SK-N-SH treated with all-trans-retinoic acid at 6 μM for 48 hours (cell line): ENCODE measurements around the gene ZNF423.

ENCODE experiments used
- ATAC-seq: fragments of 200-7000 bp; cut with Tn5 transposase; 3 replicates; pipeline ENCODE4 v1.9.1; 2020; ENCODE audit warnings: mild to moderate bottlenecking, moderate library complexity
- ARNTL ChIP-seq: fragments of 450-650 bp; formaldehyde crosslinking; IDR thresholded peaks from 2 replicates; pipeline ENCODE4 v1.5.0; 2020; ENCODE audit warnings: low read depth, mild to moderate bottlenecking, moderate library complexity, borderline replicate concordance
- BACH2 ChIP-seq: fragments of 250-450 bp; sonication (Bioruptor Pico); IDR thresholded peaks from 2 replicates; pipeline ENCODE4 v1.9.0; 2021; ENCODE audit warnings: mild to moderate bottlenecking, borderline replicate concordance
- CSDC2 ChIP-seq: fragments of 250-450 bp; sonication (Bioruptor Pico); IDR thresholded peaks from 2 replicates; pipeline ENCODE4 v1.5.0; 2020; ENCODE audit warnings: mild to moderate bottlenecking, moderate library complexity
- ESRRG ChIP-seq: fragments of 250-450 bp; sonication (Bioruptor Pico); IDR thresholded peaks from 2 replicates; pipeline ENCODE4 v1.6.1; 2021; ENCODE audit warnings: mild to moderate bottlenecking
- GLIS3 ChIP-seq: fragments of 250-450 bp; sonication (Bioruptor Pico); IDR thresholded peaks from 2 replicates; pipeline ENCODE4 v1.5.0; 2020; ENCODE audit warnings: mild to moderate bottlenecking, moderate library complexity
- ISL1 ChIP-seq: fragments of 250-450 bp; sonication (Bioruptor Pico); IDR thresholded peaks from 2 replicates; pipeline ENCODE4 v2.1.2; 2022; ENCODE audit warnings: mild to moderate bottlenecking, moderate library complexity
- OSR1 ChIP-seq: fragments of 250-450 bp; sonication (Bioruptor Pico); IDR thresholded peaks from 2 replicates; pipeline ENCODE4 v1.8.0; 2022; ENCODE audit warnings: moderate library complexity, mild to moderate bottlenecking, inconsistent platforms
- PPARA ChIP-seq: fragments of 250-450 bp; sonication (Bioruptor Pico); IDR thresholded peaks from 2 replicates; pipeline ENCODE4 v1.5.0; 2020; ENCODE audit warnings: mild to moderate bottlenecking, borderline replicate concordance
- RARB ChIP-seq: fragments of 250-450 bp; sonication (Bioruptor Pico); IDR thresholded peaks from 2 replicates; pipeline ENCODE4 v1.8.0; 2021; ENCODE audit warnings: mild to moderate bottlenecking, moderate library complexity
- SNAI2 ChIP-seq: fragments of 250-450 bp; sonication (Bioruptor Pico); IDR thresholded peaks from 2 replicates; pipeline ENCODE4 v1.5.0; 2020; ENCODE audit warnings: mild to moderate bottlenecking, moderate library complexity
- TCF4 ChIP-seq: fragments of 250-450 bp; sonication (Bioruptor Pico); IDR thresholded peaks from 2 replicates; pipeline ENCODE4 v1.8.0; 2021; ENCODE audit warnings: mild to moderate bottlenecking, moderate library complexity, borderline replicate concordance
- TOX ChIP-seq: fragments of 250-450 bp; sonication (Bioruptor Pico); IDR thresholded peaks from 2 replicates; pipeline ENCODE4 v1.8.0; 2021; ENCODE audit warnings: mild to moderate bottlenecking, moderate library complexity, borderline replicate concordance
- ZC3H10 ChIP-seq: fragments of 250-450 bp; sonication (Bioruptor Pico); IDR thresholded peaks from 2 replicates; pipeline ENCODE4 v1.5.1; 2021; ENCODE audit warnings: mild to moderate bottlenecking, moderate library complexity
- ZFP3 ChIP-seq: fragments of 250-450 bp; sonication (Bioruptor Pico); IDR thresholded peaks from 2 replicates; pipeline ENCODE4 v1.5.0; 2020; ENCODE audit warnings: mild to moderate bottlenecking, moderate library complexity
- ZFP30 ChIP-seq: fragments of 450-650 bp; formaldehyde crosslinking; IDR thresholded peaks from 2 replicates; pipeline ENCODE4 v1.5.0; 2022; ENCODE audit warnings: mild to moderate bottlenecking, moderate library complexity
- ZNF565 ChIP-seq: fragments of 450-650 bp; formaldehyde crosslinking; conservative IDR thresholded peaks from 2 replicates; pipeline ENCODE4 v1.5.0; 2020; ENCODE audit warnings: low read depth, mild to moderate bottlenecking, moderate library complexity
- ZNF70 ChIP-seq: fragments of 450-650 bp; formaldehyde crosslinking; IDR thresholded peaks from 2 replicates; pipeline ENCODE4 v1.5.0; 2020; ENCODE audit warnings: mild to moderate bottlenecking, moderate library complexity
- ZNF8 ChIP-seq: fragments of 450-650 bp; formaldehyde crosslinking; IDR thresholded peaks from 2 replicates; pipeline ENCODE4 v1.5.0; 2020; ENCODE audit warnings: mild to moderate bottlenecking, moderate library complexity
- TF ChIP-seq, protein P1 (sequence below): fragments of 250-450 bp; sonication (Bioruptor Pico); IDR thresholded peaks from 2 replicates; pipeline ENCODE4 v1.8.0; 2021; ENCODE audit warnings: low read depth, mild to moderate bottlenecking, moderate library complexity, borderline replicate concordance
- TF ChIP-seq, protein P2 (sequence below): fragments of 250-450 bp; sonication (Bioruptor Pico); IDR thresholded peaks from 2 replicates; pipeline ENCODE4 v1.5.1; 2021; ENCODE audit warnings: mild to moderate bottlenecking, moderate library complexity
- TF ChIP-seq, protein P3 (sequence below): fragments of 250-450 bp; sonication (Bioruptor Pico); IDR thresholded peaks from 2 replicates; pipeline ENCODE4 v1.5.1; 2020; ENCODE audit warnings: low read depth, mild to moderate bottlenecking, moderate library complexity
- TF ChIP-seq, protein P4 (sequence below): fragments of 250-450 bp; sonication (Bioruptor Pico); IDR thresholded peaks from 2 replicates; pipeline ENCODE4 v1.5.0; 2020; ENCODE audit warnings: mild to moderate bottlenecking, moderate library complexity

The ZNF423 gene

DNA sequence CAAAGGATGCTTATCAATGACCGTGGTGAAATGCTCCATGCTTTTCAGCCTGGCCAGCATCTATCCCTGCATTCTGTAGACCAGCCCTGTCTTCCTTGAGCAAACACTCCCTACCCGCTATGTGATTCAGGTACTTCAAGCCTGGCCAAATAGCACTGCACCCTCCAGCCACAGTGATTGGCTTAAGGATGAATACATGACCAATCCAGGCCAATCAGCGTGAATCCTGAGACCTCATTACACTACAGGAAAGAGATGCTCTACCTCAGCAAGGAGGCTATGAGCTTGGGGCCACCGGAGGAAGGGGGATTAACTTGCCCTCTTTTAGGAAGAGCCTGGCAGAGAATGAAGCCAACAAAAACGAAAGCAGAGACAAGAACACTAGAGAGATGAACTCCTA, 162.5 kb downstream of the ZNF423 start:
- no peak for ATAC-seq
- TF ChIP-seq ZC3H10 (CRISPR knock-in tag) (no peak), RARB (CRISPR knock-in tag) (no peak), BACH2 (no peak), ZNF565 (no peak), TCF4 (no peak), ESRRG (CRISPR knock-in tag) (no peak), ISL1 (CRISPR knock-in tag) (no peak), ZFP3 (CRISPR knock-in tag) (no peak), ZFP30 (CRISPR knock-in tag) (no peak), OSR1 (CRISPR knock-in tag) (no peak), TOX (CRISPR knock-in tag) (no peak), ARNTL (CRISPR knock-in tag) (no peak), ZNF8 (CRISPR knock-in tag) (no peak), GLIS3 (CRISPR knock-in tag) (no peak), PPARA (no peak), ZNF70 (CRISPR knock-in tag) (no peak)
- TF ChIP-seq, protein P1, sequence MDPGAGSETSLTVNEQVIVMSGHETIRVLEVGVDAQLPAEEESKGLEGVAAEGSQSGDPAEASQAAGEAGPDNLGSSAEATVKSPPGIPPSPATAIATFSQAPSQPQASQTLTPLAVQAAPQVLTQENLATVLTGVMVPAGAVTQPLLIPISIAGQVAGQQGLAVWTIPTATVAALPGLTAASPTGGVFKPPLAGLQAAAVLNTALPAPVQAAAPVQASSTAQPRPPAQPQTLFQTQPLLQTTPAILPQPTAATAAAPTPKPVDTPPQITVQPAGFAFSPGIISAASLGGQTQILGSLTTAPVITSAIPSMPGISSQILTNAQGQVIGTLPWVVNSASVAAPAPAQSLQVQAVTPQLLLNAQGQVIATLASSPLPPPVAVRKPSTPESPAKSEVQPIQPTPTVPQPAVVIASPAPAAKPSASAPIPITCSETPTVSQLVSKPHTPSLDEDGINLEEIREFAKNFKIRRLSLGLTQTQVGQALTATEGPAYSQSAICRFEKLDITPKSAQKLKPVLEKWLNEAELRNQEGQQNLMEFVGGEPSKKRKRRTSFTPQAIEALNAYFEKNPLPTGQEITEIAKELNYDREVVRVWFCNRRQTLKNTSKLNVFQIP (CRISPR knock-in tag) = no peak
- TF ChIP-seq, protein P2, sequence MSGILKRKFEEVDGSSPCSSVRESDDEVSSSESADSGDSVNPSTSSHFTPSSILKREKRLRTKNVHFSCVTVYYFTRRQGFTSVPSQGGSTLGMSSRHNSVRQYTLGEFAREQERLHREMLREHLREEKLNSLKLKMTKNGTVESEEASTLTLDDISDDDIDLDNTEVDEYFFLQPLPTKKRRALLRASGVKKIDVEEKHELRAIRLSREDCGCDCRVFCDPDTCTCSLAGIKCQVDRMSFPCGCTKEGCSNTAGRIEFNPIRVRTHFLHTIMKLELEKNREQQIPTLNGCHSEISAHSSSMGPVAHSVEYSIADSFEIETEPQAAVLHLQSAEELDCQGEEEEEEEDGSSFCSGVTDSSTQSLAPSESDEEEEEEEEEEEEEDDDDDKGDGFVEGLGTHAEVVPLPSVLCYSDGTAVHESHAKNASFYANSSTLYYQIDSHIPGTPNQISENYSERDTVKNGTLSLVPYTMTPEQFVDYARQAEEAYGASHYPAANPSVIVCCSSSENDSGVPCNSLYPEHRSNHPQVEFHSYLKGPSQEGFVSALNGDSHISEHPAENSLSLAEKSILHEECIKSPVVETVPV (CRISPR knock-in tag) = no peak
- TF ChIP-seq, protein P3, sequence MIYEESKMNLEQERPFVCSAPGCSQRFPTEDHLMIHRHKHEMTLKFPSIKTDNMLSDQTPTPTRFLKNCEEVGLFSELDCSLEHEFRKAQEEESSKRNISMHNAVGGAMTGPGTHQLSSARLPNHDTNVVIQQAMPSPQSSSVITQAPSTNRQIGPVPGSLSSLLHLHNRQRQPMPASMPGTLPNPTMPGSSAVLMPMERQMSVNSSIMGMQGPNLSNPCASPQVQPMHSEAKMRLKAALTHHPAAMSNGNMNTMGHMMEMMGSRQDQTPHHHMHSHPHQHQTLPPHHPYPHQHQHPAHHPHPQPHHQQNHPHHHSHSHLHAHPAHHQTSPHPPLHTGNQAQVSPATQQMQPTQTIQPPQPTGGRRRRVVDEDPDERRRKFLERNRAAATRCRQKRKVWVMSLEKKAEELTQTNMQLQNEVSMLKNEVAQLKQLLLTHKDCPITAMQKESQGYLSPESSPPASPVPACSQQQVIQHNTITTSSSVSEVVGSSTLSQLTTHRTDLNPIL (CRISPR knock-in tag) = no peak

DNA sequence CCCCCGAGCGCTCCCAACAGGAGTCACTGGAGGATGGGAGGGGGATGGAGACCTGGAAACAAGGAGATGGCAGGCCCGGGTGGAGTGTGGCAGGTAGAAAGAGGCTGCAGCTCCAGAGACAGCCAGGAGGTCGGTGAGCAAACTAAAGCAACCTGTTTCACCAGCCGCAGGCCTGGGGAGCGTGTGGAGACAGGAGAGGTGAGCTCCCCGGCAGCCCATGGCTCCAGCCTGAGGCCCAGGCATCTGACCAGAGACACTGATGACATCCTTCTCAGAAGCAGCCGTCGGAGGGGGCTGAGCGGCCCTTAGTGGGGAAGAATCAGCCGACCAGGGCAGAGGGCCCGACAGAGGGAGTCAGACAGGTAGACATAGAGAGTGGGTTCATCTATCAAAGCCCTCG, 165.1 kb downstream of the ZNF423 start:
- no peak for ATAC-seq
- TF ChIP-seq ZNF8 (CRISPR knock-in tag) (no peak), TCF4 (no peak), SNAI2 (no peak), TOX (CRISPR knock-in tag) (no peak), ZC3H10 (CRISPR knock-in tag) (no peak), BACH2 (no peak), ARNTL (CRISPR knock-in tag) (no peak), CSDC2 (CRISPR knock-in tag) (no peak), PPARA (no peak), ESRRG (CRISPR knock-in tag) (no peak), RARB (CRISPR knock-in tag) (no peak), ZFP30 (CRISPR knock-in tag) (no peak), ZNF70 (CRISPR knock-in tag) (no peak), ZFP3 (CRISPR knock-in tag) (no peak), ISL1 (CRISPR knock-in tag) (no peak)
- TF ChIP-seq, protein P4, sequence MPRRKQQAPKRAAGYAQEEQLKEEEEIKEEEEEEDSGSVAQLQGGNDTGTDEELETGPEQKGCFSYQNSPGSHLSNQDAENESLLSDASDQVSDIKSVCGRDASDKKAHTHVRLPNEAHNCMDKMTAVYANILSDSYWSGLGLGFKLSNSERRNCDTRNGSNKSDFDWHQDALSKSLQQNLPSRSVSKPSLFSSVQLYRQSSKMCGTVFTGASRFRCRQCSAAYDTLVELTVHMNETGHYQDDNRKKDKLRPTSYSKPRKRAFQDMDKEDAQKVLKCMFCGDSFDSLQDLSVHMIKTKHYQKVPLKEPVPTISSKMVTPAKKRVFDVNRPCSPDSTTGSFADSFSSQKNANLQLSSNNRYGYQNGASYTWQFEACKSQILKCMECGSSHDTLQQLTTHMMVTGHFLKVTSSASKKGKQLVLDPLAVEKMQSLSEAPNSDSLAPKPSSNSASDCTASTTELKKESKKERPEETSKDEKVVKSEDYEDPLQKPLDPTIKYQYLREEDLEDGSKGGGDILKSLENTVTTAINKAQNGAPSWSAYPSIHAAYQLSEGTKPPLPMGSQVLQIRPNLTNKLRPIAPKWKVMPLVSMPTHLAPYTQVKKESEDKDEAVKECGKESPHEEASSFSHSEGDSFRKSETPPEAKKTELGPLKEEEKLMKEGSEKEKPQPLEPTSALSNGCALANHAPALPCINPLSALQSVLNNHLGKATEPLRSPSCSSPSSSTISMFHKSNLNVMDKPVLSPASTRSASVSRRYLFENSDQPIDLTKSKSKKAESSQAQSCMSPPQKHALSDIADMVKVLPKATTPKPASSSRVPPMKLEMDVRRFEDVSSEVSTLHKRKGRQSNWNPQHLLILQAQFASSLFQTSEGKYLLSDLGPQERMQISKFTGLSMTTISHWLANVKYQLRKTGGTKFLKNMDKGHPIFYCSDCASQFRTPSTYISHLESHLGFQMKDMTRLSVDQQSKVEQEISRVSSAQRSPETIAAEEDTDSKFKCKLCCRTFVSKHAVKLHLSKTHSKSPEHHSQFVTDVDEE (CRISPR knock-in tag) = no peak
- TF ChIP-seq, protein P1 (CRISPR knock-in tag) = no peak
- TF ChIP-seq, protein P2 (CRISPR knock-in tag) = no peak
